Measurements from ENCODE around the gene MSI2. TPM values are rescaled to one million over a fixed set of nuclear protein-coding genes. Genes with fewer than 3 reads are reported as not detected.
A peak's percentile ranks its signal among the peaks of the same experiment; 100 is the strongest.

MSI2 gene
- total RNA-seq, 1 experiment from 2014 or later, result 174 TPM

GRCh38 chr17:57593739-57594462 lies 337.6 kb downstream of the MSI2 start:
- Mint-ChIP-seq H3K27me3 (ENCODE audit: insufficient read depth, unreplicated experiment) (no peaks in the 10 kb centered on the region), H3K9me3 (ENCODE audit: unreplicated experiment) (no peaks in the 10 kb centered on the region), H3K4me3 (ENCODE audit: unreplicated experiment) (no peak overlapping the region), H3K4me1 (ENCODE audit: low read depth, unreplicated experiment) (no peaks in the 10 kb centered on the region), H3K27ac (ENCODE audit: unreplicated experiment) (no peak overlapping the region), H3K36me3 (ENCODE audit: insufficient read depth, unreplicated experiment) (peaks cover 35% of the 10 kb centered on the region)
- Histone ChIP-seq H3K4me3 (ENCODE audit: low read depth, low read length) (no peak overlapping the region), H3K27me3 (replicated peaks; ENCODE audit: control insufficient read depth, insufficient read depth, low read length) (no peaks in the 10 kb centered on the region), H3K36me3 (ENCODE audit: control insufficient read depth, insufficient read depth, low read length) (no peaks in the 10 kb centered on the region; the same call in 1 of the 2 replicates), H3K4me1 (no peaks in the 10 kb centered on the region), H3K9me3 (no peaks in the 10 kb centered on the region)
- POLR2A ChIA-PET, result no interaction called here
- intact Hi-C loops (cut with micrococcal nuclease; ENCODE audit: unreplicated experiment), result no loop called here
- DNase-seq, result no peak
- no peak for TF ChIP-seq CTCF (IDR thresholded peaks at IDR 0.05; ENCODE audit: insufficient read depth in 1 of 2, low read depth in 1 of 2, low read length in 1 of 2, severe bottlenecking in 1 of 2, unreplicated experiment in 1 of 2)
- BruUV-seq (replicated peaks), result no TSS peak
- CTCF ChIA-PET, result no interaction called here

GRCh38 chr17:57594767-57595166 lies 338.4 kb downstream of the MSI2 start:
- BruUV-seq (replicated peaks), result no TSS peak
- Histone ChIP-seq H3K27me3 (replicated peaks; ENCODE audit: control insufficient read depth, insufficient read depth, low read length) (no peaks in the 10 kb centered on the region), H3K4me3 (ENCODE audit: low read depth, low read length) (no peak overlapping the region), H3K4me1 (no peaks in the 10 kb centered on the region), H3K36me3 (ENCODE audit: control insufficient read depth, insufficient read depth, low read length) (no peaks in the 10 kb centered on the region; the same call in 1 of the 2 replicates), H3K9me3 (no peaks in the 10 kb centered on the region)
- intact Hi-C loops (cut with micrococcal nuclease; ENCODE audit: unreplicated experiment), result no loop called here
- Mint-ChIP-seq H3K4me1 (ENCODE audit: low read depth, unreplicated experiment) (no peaks in the 10 kb centered on the region), H3K36me3 (ENCODE audit: insufficient read depth, unreplicated experiment) (peaks cover 28% of the 10 kb centered on the region), H3K27me3 (ENCODE audit: insufficient read depth, unreplicated experiment) (no peaks in the 10 kb centered on the region), H3K4me3 (ENCODE audit: unreplicated experiment) (no peak overlapping the region), H3K27ac (ENCODE audit: unreplicated experiment) (no peak overlapping the region), H3K9me3 (ENCODE audit: unreplicated experiment) (no peaks in the 10 kb centered on the region)
- TF ChIP-seq CTCF (IDR thresholded peaks at IDR 0.05; ENCODE audit: insufficient read depth in 1 of 2, low read depth in 1 of 2, low read length in 1 of 2, severe bottlenecking in 1 of 2, unreplicated experiment in 1 of 2), result no peak
- CTCF ChIA-PET, result no interaction called here
- peak in 1 of 2 experiments; percentile 3 for DNase-seq
- POLR2A ChIA-PET, result no interaction called here

GRCh38 chr17:57595426-57595825 lies 339.1 kb downstream of the MSI2 start:
- intact Hi-C loops (cut with micrococcal nuclease; ENCODE audit: unreplicated experiment), result no loop called here
- CTCF ChIA-PET, result no interaction called here
- POLR2A ChIA-PET, result no interaction called here
- Mint-ChIP-seq H3K4me1 (ENCODE audit: low read depth, unreplicated experiment) (no peaks in the 10 kb centered on the region), H3K27me3 (ENCODE audit: insufficient read depth, unreplicated experiment) (no peaks in the 10 kb centered on the region), H3K4me3 (ENCODE audit: unreplicated experiment) (no peak overlapping the region), H3K36me3 (ENCODE audit: insufficient read depth, unreplicated experiment) (peaks cover 29% of the 10 kb centered on the region), H3K9me3 (ENCODE audit: unreplicated experiment) (no peaks in the 10 kb centered on the region), H3K27ac (ENCODE audit: unreplicated experiment) (no peak overlapping the region)
- TF ChIP-seq CTCF (IDR thresholded peaks at IDR 0.05; ENCODE audit: insufficient read depth in 1 of 2, low read depth in 1 of 2, low read length in 1 of 2, severe bottlenecking in 1 of 2, unreplicated experiment in 1 of 2), result no peak
- Histone ChIP-seq H3K4me3 (ENCODE audit: low read depth, low read length) (no peak overlapping the region), H3K36me3 (ENCODE audit: control insufficient read depth, insufficient read depth, low read length) (no peaks in the 10 kb centered on the region; the same call in 1 of the 2 replicates), H3K4me1 (no peaks in the 10 kb centered on the region), H3K9me3 (no peaks in the 10 kb centered on the region), H3K27me3 (replicated peaks; ENCODE audit: control insufficient read depth, insufficient read depth, low read length) (no peaks in the 10 kb centered on the region)
- no TSS peak for BruUV-seq (replicated peaks)
- no peak for DNase-seq
